IPS-NIHi11 (cell line): Measurements from ENCODE around the gene ABCA12.
"Not testable (repeated sequence)": the region's sequence is repeated elsewhere in the genome, so short reads cannot be mapped to it uniquely, and the experiment has no call there.

ENCODE experiments used
- DNase-seq: peaks from one replicate; pipeline ENCODE4 v3.0.0; 2012; ENCODE audit warnings: mixed read lengths, low spot score

Gene ABCA12

GRCh38 chr2:215138479-215138878, at the start of gene ABCA12:
TSS of gene ABCA12 (minus strand) at chr2:215138626. CDS start at chr2:215138208, 418 bp downstream.
- DNase-seq: no peak

GRCh38 chr2:215188078-215188477, 49.7 kb upstream of the ABCA12 start:
- DNase-seq: no peak

GRCh38 chr2:215186021-215186420, 47.6 kb upstream of the ABCA12 start:
- no peak for DNase-seq

- no peak for DNase-seq
Measured at GRCh38 chr2:215178121-215178520, 39.7 kb upstream of the ABCA12 start.

- DNase-seq: no peak
Measured at GRCh38 chr2:215171796-215172195, 33.4 kb upstream of the ABCA12 start.

GRCh38 chr2:215171151-215171550, 32.7 kb upstream of the ABCA12 start:
- DNase-seq: no peak

GRCh38 chr2:215166505-215166904, 28.1 kb upstream of the ABCA12 start:
- DNase-seq: not testable (repeated sequence)

GRCh38 chr2:215163319-215163718, 24.9 kb upstream of the ABCA12 start:
- DNase-seq: not testable (repeated sequence)

GRCh38 chr2:215161301-215161829, 22.9 kb upstream of the ABCA12 start:
- DNase-seq: no peak

GRCh38 chr2:215160081-215160480, 21.7 kb upstream of the ABCA12 start:
- DNase-seq: no peak

- DNase-seq: no peak
Measured at GRCh38 chr2:215156453-215156852, 18.0 kb upstream of the ABCA12 start.

GRCh38 chr2:215149894-215150293, 11.5 kb upstream of the ABCA12 start:
- DNase-seq: no peak

- DNase-seq: no peak
Measured at GRCh38 chr2:215149486-215149885, 11.1 kb upstream of the ABCA12 start.

GRCh38 chr2:215149060-215149459, 10.6 kb upstream of the ABCA12 start:
- no peak for DNase-seq

GRCh38 chr2:215145611-215146010, 7.2 kb upstream of the ABCA12 start:
- no peak for DNase-seq

- no peak for DNase-seq
Measured at GRCh38 chr2:215144106-215144875, 5.9 kb upstream of the ABCA12 start.

- DNase-seq: no peak
Measured at GRCh38 chr2:215143458-215143857, 5.0 kb upstream of the ABCA12 start.

- no peak for DNase-seq
Measured at GRCh38 chr2:215141706-215142105, 3.3 kb upstream of the ABCA12 start.

GRCh38 chr2:215140166-215140707, 1.8 kb upstream of the ABCA12 start:
- no peak for DNase-seq

GRCh38 chr2:215137741-215138340, 585 bp downstream of the ABCA12 start:
- DNase-seq: no peak

GRCh38 chr2:215137329-215137686, 1.1 kb downstream of the ABCA12 start:
- DNase-seq: no peak

GRCh38 chr2:215136669-215137328, 1.6 kb downstream of the ABCA12 start:
- DNase-seq: no peak

- DNase-seq: no peak
Measured at GRCh38 chr2:215120401-215120800, 18.0 kb downstream of the ABCA12 start.
